Right lobe of liver (tissue), 6 donors: ENCODE results near the gene NLGN1. TPM values are rescaled to one million over a fixed set of nuclear protein-coding genes. Genes with fewer than 3 reads are reported as not detected.

Experiments used
- ATAC-seq, 4 donors: fragments of 200-7000 bp; cut with Tn5 transposase; one replicate each; pipeline ENCODE4 v1.9.1; 2020; ENCODE audit warnings: mild to moderate bottlenecking in 4 of 4, moderate library complexity in 4 of 4
- DNase-seq, 3 donors: peaks; one replicate each; pipeline ENCODE4 v3.0.0-alpha.2; 2020
- H3K27ac ChIP-seq, 3 donors: fragments of 200-600 bp; one replicate each; pipeline ENCODE4 v1.8.0; 2022
- H3K27me3 ChIP-seq, 2 donors: fragments of 200-600 bp; one replicate each; pipeline ENCODE4 v1.8.0; 2022
- H3K36me3 ChIP-seq, 4 donors: fragments of 200-600 bp; sonication (generic) in 1 of 4; one replicate each; pipeline versions ENCODE4 v1.5.1 to v1.8.0; 2017 to 2022; ENCODE audit warnings: control low read depth in 1 of 4
- H3K4me1 ChIP-seq, 4 donors: fragments of 200-600 bp; sonication (generic) in 1 of 4; one replicate each; pipeline versions ENCODE4 v1.5.1 to v1.8.0; 2017 to 2022; ENCODE audit warnings: control low read depth in 1 of 4
- H3K4me3 ChIP-seq, 3 donors: fragments of 200-600 bp; one replicate each; pipeline ENCODE4 v1.8.0; 2022
- H3K9me3 ChIP-seq, 4 donors: fragments of 200-600 bp; sonication (generic) in 1 of 4; one replicate each; pipeline versions ENCODE4 v1.5.1 to v1.8.0; 2017 to 2022; ENCODE audit warnings: control low read depth in 1 of 4
- CTCF ChIP-seq, 4 donors: fragments of 200-600 bp in 3 of 4; fragments of 450-650 bp in 1 of 4; IDR thresholded peaks; one replicate each; pipeline versions ENCODE4 v1.5.1 to v1.8.0; 2016 to 2022; ENCODE audit warnings: antibody characterized with exemption in 4 of 4, mild to moderate bottlenecking in 2 of 4
- POLR2A ChIP-seq: fragments of 450-650 bp; IDR thresholded peaks from one replicate; pipeline ENCODE4 v1.6.1; 2017; ENCODE audit warnings: antibody characterized with exemption, mild to moderate bottlenecking
- WGBS: methylation state at CpG from one replicate; pipeline ENCODE4 v1.1.6; 2018; ENCODE audit warnings: low coverage, low lambda C conversion rate; ENCODE audit not compliant: insufficient coverage; ENCODE audit errors: missing lambda C conversion rate; 5-methylcytosine and 5-hydroxymethylcytosine counted together
- intact Hi-C, 2 donors: fragments of 100-400 bp; cut with DNase I; formaldehyde crosslinking; loops; one replicate each; pipeline versions ENCODE4 v1.11.2 to v1.14.1; 2022
- total RNA-seq, 6 experiments: library from RNA; depleted of rRNA in 2 of 6; stranded (reverse); fragments of >200 nt in 2 of 6; fragmentation: NEBNext Ultra II Directional in 3 of 6; extraction: Animal tissue kit (Norgen Biotek cat#: 25700) in 3 of 6; gene quantifications; one replicate each; pipeline versions ENCODE4 v1.1.0 to v1.2.4, GENCODE V29; 2016 to 2023
- donor health status: DM: no; HTN: yes; CAD: no.
- donor health status: DM: no; HTN: no; CAD: no.
- donor health status: DM: no; HTN: no; CAD: no.
- donor health status: DM: no; HTN: yes; CAD: no.
- donor health status: DM: no; HTN: yes; CAD: no.

The NLGN1 gene
- total RNA-seq, 6 experiments from 2014 or later = 0.02 to 0.12 TPM; not detected in 4

GRCh38 chr3:173912126-173912525, 514.6 kb downstream of the NLGN1 start:
- H3K36me3 ChIP-seq = no peaks in the 10 kb centered on the region
- no peak overlapping the region for H3K4me3 ChIP-seq
- WGBS = 39% methylated on average over 4 of the region's 4 CpGs
- DNase-seq = no peak
- TF ChIP-seq CTCF (IDR thresholded peaks at IDR 0.05) (no peak), POLR2A (no peak)
- H3K27me3 ChIP-seq = no peaks in the 10 kb centered on the region
- H3K9me3 ChIP-seq = no peaks in the 10 kb centered on the region
- intact Hi-C loops = no loop called here
- no peaks in the 10 kb centered on the region for H3K4me1 ChIP-seq
- no peak overlapping the region for H3K27ac ChIP-seq
- ATAC-seq = no peak

DNA sequence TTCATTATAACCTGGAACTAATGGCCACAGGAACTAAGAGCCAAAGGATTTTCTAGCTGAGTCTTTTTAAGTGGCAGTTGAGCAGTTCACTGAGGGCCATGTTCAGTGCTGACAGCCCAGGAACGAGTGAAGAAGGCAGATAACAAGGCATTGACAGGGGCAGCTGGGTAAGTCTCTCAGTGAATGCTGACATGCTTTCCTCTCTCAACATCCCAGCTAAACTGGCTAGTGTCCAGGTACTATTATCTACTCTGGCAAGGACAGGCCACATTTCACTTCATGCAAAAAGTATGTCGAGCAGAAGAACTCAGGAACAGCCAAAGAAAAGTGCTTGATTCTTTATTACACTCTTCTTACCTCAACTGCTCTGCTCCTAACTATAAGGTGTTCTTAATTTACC, 515.9 kb downstream of the NLGN1 start:
- DNase-seq (no peak), ATAC-seq (no peak)
- WGBS = 8% methylated on average over 2 of the region's 2 CpGs
- Histone ChIP-seq H3K36me3 (no peaks in the 10 kb centered on the region), H3K27me3 (no peaks in the 10 kb centered on the region), H3K9me3 (no peaks in the 10 kb centered on the region), H3K4me3 (no peak overlapping the region), H3K27ac (no peak overlapping the region), H3K4me1 (no peaks in the 10 kb centered on the region)
- TF ChIP-seq CTCF (IDR thresholded peaks at IDR 0.05) = no peak
- no peak for TF ChIP-seq POLR2A
- intact Hi-C loops = no loop called here

GRCh38 chr3:173913974-173914421, 516.5 kb downstream of the NLGN1 start:
- no peak overlapping the region for H3K27ac ChIP-seq
- WGBS = 73% methylated on average over 1 of the region's 1 CpG
- intact Hi-C loops = no loop called here
- TF ChIP-seq CTCF (IDR thresholded peaks at IDR 0.05) (no peak), POLR2A (no peak)
- no peaks in the 10 kb centered on the region for H3K9me3 ChIP-seq
- no peaks in the 10 kb centered on the region for H3K4me1 ChIP-seq
- no peak overlapping the region for H3K4me3 ChIP-seq
- no peaks in the 10 kb centered on the region for H3K36me3 ChIP-seq
- ATAC-seq = no peak
- DNase-seq = no peak
- no peaks in the 10 kb centered on the region for H3K27me3 ChIP-seq

GRCh38 chr3:173916799-173917198, 519.3 kb downstream of the NLGN1 start:
- ATAC-seq = no peak
- DNase-seq = no peak
- TF ChIP-seq POLR2A = no peak
- TF ChIP-seq CTCF (IDR thresholded peaks at IDR 0.05) = no peak
- Histone ChIP-seq H3K4me3 (no peak overlapping the region), H3K27ac (no peak overlapping the region), H3K27me3 (no peaks in the 10 kb centered on the region), H3K36me3 (no peaks in the 10 kb centered on the region), H3K4me1 (no peaks in the 10 kb centered on the region), H3K9me3 (no peaks in the 10 kb centered on the region)
- intact Hi-C loops = no loop called here

GRCh38 chr3:173920386-173920785, 522.8 kb downstream of the NLGN1 start:
- Histone ChIP-seq H3K27me3 (no peaks in the 10 kb centered on the region), H3K36me3 (no peaks in the 10 kb centered on the region), H3K9me3 (no peaks in the 10 kb centered on the region), H3K4me3 (no peak overlapping the region), H3K27ac (no peak overlapping the region), H3K4me1 (no peaks in the 10 kb centered on the region)
- ATAC-seq (no peak), DNase-seq (no peak)
- WGBS = 41% methylated on average over 1 of the region's 1 CpG
- TF ChIP-seq POLR2A = no peak
- TF ChIP-seq CTCF (IDR thresholded peaks at IDR 0.05) = no peak
- intact Hi-C loops = no loop called here
